ENCODE results near the gene RBM20.

RBM20 gene

DNA sequence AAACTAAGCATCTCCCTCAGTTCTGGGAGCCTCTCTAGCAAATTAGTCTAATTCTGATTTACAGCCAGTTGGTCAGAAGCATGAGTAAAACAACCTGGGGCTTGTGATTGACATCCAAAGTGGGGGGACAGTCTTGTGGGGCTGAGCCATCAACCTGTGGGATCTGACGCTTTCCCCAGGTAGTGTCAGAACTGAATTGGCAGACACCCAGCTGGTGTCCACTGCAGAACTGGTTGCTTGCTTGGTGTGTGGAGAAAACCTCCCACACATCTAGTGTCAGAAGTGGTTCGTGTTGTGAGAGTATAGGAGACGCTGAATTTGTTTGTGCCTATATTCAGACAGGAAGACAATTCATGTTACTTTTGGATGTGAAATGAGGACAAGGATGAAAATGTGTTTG is 135.4 kb downstream of the RBM20 start:
- no peak for DNase-seq (ENCODE audit: low spot score)
- TF ChIP-seq, protein P1, sequence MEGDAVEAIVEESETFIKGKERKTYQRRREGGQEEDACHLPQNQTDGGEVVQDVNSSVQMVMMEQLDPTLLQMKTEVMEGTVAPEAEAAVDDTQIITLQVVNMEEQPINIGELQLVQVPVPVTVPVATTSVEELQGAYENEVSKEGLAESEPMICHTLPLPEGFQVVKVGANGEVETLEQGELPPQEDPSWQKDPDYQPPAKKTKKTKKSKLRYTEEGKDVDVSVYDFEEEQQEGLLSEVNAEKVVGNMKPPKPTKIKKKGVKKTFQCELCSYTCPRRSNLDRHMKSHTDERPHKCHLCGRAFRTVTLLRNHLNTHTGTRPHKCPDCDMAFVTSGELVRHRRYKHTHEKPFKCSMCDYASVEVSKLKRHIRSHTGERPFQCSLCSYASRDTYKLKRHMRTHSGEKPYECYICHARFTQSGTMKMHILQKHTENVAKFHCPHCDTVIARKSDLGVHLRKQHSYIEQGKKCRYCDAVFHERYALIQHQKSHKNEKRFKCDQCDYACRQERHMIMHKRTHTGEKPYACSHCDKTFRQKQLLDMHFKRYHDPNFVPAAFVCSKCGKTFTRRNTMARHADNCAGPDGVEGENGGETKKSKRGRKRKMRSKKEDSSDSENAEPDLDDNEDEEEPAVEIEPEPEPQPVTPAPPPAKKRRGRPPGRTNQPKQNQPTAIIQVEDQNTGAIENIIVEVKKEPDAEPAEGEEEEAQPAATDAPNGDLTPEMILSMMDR (IDR thresholded peaks at IDR 0.05; ENCODE audit: extremely low read depth, insufficient read depth, missing control alignments) = no peak
- in situ Hi-C loops (cut with MboI; ENCODE audit: low pct_unique_long_range_greater_than_20kb, low sequenced_read_pairs, unreplicated experiment) = no loop called here

DNA sequence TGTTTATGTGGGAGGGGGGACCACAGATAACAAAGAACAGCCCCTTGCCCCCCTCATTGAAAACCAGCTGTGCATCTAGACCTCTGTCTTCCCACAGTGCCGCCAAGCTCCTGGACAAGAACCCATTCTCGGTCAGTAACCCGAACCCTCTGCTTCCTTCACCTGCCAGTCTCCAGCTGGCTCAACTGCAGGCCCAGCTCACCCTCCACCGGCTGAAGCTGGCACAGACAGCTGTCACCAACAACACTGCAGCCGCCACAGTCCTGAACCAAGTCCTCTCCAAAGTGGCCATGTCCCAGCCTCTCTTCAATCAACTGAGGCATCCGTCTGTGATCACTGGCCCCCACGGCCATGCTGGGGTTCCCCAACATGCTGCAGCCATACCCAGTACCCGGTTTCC is 136.6 kb downstream of the RBM20 start:
- DNase-seq (ENCODE audit: low spot score) = no peak
- TF ChIP-seq, protein P1 (IDR thresholded peaks at IDR 0.05; ENCODE audit: extremely low read depth, insufficient read depth, missing control alignments) = no peak
- in situ Hi-C loops (cut with MboI; ENCODE audit: low pct_unique_long_range_greater_than_20kb, low sequenced_read_pairs, unreplicated experiment) = no loop called here

DNA sequence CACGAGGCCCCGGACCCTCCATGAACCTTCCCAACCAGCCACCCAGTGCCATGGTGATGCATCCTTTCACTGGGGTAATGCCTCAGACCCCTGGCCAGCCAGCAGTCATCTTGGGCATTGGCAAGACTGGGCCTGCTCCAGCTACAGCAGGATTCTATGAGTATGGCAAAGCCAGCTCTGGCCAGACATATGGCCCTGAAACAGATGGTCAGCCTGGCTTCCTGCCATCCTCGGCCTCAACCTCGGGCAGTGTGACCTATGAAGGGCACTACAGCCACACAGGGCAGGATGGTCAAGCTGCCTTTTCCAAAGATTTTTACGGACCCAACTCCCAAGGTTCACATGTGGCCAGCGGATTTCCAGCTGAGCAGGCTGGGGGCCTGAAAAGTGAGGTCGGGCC is 137.0 kb downstream of the RBM20 start:
- no peak for DNase-seq (ENCODE audit: low spot score)
- in situ Hi-C loops (cut with MboI; ENCODE audit: low pct_unique_long_range_greater_than_20kb, low sequenced_read_pairs, unreplicated experiment) = no loop called here
- TF ChIP-seq, protein P1 (IDR thresholded peaks at IDR 0.05; ENCODE audit: extremely low read depth, insufficient read depth, missing control alignments) = no peak

DNA sequence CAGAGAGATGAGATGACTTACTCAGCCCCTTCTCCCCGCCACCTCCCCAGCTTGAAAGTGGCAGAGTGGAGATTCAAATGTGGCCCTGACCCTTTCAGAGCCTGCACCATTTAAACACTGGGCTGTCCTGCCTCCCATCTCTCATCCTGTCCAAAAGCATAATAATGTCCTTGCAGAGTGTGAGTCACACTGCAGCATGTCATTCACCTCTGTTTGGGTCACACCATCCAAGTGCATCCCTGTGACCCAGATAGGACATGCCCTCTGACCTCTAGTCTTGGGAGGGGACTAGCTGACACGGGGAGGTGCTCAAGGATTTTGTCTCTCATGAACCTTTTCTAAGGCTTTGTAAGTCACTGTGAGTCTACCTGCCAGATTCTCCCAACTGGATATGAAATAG is 138.5 kb downstream of the RBM20 start:
- TF ChIP-seq, protein P1 (IDR thresholded peaks at IDR 0.05; ENCODE audit: extremely low read depth, insufficient read depth, missing control alignments) = no peak
- DNase-seq (ENCODE audit: low spot score) = no peak
- in situ Hi-C loops (cut with MboI; ENCODE audit: low pct_unique_long_range_greater_than_20kb, low sequenced_read_pairs, unreplicated experiment) = no loop called here

DNA sequence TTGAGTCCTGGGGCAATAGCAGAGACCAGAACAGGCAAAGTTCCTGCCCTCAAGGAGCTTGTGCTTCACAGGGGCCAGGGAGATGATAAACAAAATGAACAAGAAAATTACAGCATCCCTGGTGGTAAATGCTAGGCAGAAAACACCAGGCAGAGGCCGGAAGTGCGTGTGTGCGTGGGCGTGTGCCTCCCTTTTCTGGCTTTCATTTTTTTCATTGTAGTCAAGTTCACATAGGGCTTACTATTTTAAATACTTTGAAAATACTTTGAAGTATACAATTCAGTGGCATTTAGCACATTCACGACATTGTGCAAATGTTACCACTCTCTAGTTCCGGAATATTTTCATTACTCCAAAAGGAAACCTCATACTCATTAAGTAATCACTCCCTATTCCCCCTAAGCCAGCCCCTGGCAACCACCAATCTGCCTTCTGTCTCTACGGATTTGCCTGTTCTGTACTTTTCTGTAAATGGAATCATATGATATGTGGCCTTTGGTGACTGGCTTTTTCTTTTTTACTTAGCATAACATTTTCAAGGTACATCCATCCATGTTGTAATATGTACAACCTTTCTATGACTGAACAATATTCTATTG is 139.5 kb downstream of the RBM20 start:
- no peak for DNase-seq (ENCODE audit: low spot score)
- in situ Hi-C loops (cut with MboI; ENCODE audit: low pct_unique_long_range_greater_than_20kb, low sequenced_read_pairs, unreplicated experiment) = no loop called here
- TF ChIP-seq, protein P1 (IDR thresholded peaks at IDR 0.05; ENCODE audit: extremely low read depth, insufficient read depth, missing control alignments) = no peak

DNA sequence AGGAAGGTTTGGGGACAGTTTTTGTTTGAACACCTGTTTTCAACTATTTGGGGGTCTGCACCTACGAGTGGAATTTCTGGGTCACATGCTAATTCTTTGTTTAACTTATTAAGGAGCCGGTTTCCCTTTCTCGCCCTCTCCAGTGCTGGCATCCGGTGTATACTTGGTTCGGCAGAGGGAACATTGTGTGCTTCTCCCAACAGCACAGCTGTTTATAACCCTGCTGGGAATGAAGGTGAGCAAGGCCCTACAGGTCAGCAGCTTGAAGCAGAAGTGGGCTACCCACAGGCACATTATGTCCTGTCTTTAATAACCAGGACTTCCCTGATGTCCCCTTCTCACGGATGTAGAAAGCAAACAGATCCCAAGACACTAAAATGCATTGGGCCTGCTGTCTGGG is 140.1 kb downstream of the RBM20 start:
- DNase-seq (ENCODE audit: low spot score) = no peak
- in situ Hi-C loops (cut with MboI; ENCODE audit: low pct_unique_long_range_greater_than_20kb, low sequenced_read_pairs, unreplicated experiment) = no loop called here
- TF ChIP-seq, protein P1 (IDR thresholded peaks at IDR 0.05; ENCODE audit: extremely low read depth, insufficient read depth, missing control alignments) = no peak

DNA sequence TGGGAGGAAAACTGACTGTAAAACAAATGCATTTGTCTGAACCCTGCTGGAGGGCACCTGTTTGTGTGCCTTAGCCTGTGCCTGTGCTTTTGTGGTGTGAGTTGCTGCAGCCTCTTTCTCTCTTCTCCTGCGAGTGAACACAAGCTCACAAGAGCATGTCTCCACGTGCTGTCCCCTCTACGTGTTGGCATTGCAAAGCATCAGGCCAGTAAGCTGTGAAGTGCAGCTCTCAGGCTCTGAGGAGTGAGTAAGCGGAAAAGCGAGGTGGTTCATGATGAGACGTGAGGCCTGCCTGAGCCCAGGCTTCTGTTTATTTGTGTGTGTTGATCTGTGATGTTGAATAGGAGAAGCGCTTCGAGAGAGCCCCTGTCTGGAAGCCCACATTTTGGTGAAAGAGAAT is 142.0 kb downstream of the RBM20 start:
- DNase-seq (ENCODE audit: low spot score) = no peak
- TF ChIP-seq, protein P1 (IDR thresholded peaks at IDR 0.05; ENCODE audit: extremely low read depth, insufficient read depth, missing control alignments) = no peak
- in situ Hi-C loops (cut with MboI; ENCODE audit: low pct_unique_long_range_greater_than_20kb, low sequenced_read_pairs, unreplicated experiment) = no loop called here
